G401 (cell line): ENCODE measurements around the gene SLC43A3. TPM values are rescaled to one million over a fixed set of nuclear protein-coding genes. Genes with fewer than 3 reads are reported as not detected.
A peak's percentile ranks its signal among the peaks of the same experiment; 100 is the strongest.
"Not testable (repeated sequence)": the region's sequence is repeated elsewhere in the genome, so short reads cannot be mapped to it uniquely, and the experiment has no call there.

Source experiments
- DNase-seq: peaks from one replicate; pipeline ENCODE4 v3.0.0-alpha.2; 2015; ENCODE audit warnings: low spot score
- in situ Hi-C: cut with HindIII; loops from 2 replicates; pipeline ENCODE4 v1.10.0; 2016; ENCODE audit warnings: low sequenced_read_pairs, mixed read lengths
- total RNA-seq: library from RNA; depleted of rRNA; stranded (reverse); fragments of >200 nt; shearing (Covaris generic); gene quantifications from 2 replicates; pipeline ENCODE4 v1.2.3, GENCODE V29; 2014

SLC43A3 gene
- total RNA-seq, 1 experiment from 2014 or later, result not detected

DNA sequence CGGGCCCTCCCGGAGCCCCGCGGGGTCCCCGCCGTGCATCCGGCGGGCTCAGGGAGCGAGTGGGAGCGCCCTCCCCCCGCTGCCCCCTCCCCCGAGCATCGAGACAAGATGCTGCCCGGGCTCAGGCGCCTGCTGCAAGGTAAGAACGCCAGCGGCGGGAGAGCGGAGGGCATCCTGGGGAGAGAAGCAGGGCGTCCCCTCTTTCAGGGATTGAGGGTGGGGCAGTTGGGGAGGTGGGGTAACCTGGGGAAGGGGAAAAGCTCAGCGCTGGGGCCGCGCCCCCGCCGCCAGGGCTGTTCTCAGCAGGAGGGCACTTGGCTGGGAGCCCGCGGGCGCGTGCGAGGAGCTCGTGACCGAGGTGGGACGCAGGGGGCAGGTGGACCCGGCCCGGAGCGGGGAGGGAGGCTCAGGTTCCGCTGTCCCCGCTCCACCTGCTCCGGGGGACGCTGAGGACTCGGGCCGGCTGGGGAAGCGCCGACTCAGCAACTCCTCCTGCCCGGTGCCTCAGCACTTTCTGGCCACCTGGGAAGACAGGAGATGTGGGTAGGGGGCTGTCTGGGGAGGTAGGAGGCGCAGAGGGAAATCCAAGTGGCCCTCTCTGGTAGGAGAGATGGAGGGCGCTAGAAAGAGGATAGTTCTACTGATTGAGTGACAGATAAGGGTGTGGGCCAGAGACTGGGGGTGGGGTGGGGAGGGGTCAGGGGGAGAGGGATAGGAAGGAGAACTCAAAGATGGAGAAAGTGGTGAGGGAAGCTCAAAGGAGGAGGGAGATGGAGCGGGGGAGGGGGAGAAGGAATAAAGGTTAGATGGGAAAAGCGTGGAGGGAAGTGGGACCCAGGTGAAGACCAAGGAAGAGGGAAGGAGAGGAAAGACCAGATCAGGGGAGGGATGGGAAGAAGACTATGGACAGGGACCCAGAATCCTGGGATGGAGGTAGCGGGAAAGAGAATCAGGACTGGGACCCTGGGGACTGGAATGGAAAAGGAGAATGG is 34.1 kb upstream of the SLC43A3 start:
- no peak for DNase-seq
- in situ Hi-C loops, result no loop called here

DNA sequence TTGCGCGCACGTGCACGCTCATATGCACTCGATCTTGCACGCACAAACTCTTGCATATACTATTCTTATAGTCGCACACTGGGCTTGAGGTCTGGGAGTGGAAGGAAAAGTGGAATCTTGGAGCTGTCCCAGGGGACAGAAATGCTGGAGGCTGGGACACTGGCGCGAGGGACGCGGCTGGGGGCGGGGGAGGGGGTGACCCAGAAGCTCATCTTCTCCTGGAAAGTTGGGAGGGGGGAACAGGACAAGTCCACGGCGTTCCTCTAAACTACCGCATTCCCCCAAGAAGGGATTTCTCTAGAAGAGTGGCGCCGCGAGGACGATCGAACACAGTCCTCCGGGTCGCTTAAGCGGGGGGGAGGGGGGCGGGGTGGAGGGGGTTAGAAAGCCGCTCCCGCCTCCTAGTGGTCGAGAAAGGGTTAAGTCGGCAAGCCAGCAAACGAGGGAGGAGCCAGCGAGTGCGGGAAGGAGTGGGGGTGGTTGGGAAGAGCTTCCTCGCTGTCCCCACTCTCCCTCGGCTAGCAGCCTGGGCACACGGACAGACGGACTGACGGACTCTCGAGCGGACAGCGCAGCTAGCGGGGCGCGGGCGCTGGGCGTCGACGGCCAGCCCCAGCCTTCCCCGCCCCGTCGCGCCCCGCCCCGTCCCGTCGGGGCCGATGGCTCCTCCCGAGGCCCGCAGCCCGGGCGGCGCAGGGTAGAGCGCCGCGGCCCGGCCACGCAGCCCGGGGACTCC is 33.3 kb upstream of the SLC43A3 start, which contains the start of gene RTN4RL2:
Gene RTN4RL2 (plus strand): TSS at position 507 of the 736 bp plus-strand sequence. CDS start 338 bp downstream, outside the sequence.
- DNase-seq, result peak; percentile 24
- in situ Hi-C loops, result no loop called here

DNA sequence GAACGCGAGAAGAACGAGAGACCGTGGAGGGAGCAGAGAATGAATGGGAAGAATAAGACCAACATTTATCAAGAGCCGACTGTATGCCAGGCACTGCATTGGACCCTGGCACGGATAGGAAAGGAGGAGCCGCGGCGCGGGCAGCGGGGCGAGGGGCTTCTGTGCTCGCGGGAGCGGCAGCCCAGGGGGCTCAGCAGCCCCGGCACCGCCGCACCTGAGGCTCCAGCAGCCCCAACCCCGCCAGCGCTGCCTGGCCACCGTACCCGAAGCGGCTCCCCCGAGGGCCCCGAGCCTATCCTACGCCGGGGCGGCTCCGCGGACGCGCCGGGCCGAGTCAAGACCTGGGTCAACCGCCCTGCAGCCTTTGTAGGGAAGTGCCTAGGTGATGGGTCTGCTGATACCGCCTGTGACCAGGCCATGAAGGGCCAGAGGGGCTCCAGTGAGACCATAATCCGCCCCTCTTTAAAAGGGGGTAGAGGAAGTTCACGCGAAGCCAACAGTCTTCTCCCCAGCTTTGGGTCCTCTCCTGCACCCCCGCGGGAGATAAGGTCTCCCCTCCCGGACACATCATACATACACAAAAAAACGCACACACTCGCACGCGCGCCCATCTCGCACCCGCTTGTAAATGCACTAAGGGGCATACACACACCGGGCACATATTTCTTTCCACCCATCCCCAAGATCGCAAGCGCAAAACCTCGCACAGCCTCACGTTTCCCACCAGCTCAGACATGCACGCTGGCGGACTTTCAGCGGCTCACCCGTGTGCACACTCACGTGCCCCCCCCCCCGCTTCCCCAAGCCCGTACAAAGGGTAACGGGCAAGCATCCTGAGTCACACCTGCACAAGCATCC is 32.5 kb upstream of the SLC43A3 start:
- DNase-seq, result no peak
- in situ Hi-C loops, result no loop called here

DNA sequence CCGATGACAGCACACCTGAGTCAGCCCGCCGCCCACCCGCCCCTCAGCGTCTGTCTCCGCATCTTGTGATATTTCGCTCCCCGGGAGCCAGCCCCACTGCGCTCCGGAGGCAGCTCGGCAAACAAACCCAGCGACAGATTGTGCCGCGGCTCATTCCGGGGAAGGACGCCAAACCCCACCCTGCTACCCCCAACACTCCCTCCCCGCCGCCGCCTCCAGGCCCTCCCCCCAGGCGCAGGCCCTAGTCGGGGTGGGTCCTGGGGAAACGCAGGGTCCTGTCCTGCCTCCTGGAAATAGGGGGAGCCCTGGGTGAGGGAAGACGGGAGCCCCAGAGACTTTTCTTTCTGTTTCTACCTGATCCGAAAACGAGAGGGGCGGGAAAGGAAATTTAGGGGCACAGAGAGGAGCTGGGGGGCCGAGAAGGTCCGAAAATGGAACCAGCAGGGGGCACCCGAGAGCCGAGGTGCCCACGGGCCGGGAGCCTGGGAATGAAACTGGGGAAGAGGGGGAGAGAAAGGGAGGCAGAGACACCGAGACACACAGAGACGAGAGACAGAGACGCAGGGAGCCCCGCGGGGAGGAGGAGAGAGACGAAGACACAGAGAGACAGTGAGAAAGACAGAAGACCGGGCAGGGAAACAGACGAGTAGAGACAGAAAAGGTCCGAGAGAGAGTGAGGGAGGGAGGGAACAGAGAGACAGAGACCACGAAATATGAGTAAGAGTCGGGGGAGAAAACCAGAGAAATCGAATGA is 31.7 kb upstream of the SLC43A3 start:
- DNase-seq, result peak; percentile 24
- in situ Hi-C loops, result no loop called here

DNA sequence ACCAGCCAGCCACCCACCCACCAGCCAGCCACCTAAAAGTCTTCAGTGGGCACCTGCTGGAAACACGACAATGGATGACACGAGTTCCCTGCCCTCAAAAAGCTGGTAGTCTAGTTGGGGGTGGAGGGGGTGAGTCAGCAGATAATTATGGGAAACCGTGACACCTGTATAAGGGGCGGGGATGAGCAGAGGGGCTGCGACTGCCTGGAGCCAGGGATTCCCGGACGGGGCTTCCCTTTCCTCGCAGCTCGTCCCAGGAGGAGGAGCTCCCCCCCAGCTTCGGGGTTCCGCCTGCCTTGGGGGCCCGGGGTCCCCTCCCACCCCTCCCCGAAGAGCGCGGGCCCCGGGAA is 31.1 kb upstream of the SLC43A3 start:
- no peak for DNase-seq
- in situ Hi-C loops, result no loop called here

DNA sequence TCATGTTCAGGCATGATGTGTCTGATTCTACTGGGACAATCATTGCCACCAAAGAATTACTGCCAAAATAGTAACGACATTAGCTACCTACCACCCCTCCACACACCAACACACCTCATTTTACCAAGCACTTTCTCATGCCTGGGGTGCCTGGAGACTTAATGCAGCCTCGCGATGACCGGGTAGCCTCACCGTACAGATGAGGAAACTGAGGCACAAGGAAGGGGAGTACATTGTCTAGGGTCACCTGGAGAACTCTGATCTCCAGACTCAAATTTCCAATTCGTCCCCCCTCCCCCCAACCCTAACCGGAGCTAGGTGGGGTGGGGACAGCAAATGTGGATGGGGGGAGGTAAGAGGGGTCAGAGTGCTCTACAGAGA is 30.7 kb upstream of the SLC43A3 start:
- in situ Hi-C loops, result no loop called here
- no peak for DNase-seq

DNA sequence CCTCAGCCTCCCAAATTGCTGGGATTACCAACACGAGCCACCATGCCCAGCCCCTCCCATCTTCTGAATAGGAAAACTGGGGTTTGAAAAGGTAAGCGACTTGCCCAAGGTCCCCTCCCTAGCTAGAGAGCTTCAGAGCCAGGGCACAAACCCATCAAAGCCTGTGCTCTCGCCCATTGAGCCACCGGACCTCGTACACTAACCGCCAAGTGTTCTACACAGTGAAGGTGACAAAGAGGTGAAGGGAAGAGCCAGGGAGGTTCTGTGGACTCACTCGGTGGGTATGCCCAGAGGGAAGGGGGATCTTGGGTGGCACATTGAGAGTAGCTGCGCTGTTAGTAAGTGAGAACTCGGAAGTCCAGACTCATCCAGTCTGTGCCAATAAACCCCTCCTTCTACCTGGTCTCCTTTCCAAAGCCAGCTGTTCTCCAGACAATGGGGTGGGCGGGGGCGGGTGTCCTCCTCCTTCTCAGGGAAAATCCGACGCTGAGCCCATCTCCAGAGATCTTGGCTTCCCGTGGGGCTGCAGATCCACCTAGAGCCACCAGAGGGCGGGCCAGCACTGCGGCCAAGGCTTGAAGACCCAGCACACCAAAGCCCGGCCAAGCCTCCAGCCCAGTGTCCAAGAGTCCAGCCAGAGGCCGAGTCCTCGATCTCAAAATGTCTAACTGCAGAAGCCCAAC is 30.2 kb upstream of the SLC43A3 start:
- in situ Hi-C loops, result no loop called here
- peak; percentile 89 for DNase-seq

DNA sequence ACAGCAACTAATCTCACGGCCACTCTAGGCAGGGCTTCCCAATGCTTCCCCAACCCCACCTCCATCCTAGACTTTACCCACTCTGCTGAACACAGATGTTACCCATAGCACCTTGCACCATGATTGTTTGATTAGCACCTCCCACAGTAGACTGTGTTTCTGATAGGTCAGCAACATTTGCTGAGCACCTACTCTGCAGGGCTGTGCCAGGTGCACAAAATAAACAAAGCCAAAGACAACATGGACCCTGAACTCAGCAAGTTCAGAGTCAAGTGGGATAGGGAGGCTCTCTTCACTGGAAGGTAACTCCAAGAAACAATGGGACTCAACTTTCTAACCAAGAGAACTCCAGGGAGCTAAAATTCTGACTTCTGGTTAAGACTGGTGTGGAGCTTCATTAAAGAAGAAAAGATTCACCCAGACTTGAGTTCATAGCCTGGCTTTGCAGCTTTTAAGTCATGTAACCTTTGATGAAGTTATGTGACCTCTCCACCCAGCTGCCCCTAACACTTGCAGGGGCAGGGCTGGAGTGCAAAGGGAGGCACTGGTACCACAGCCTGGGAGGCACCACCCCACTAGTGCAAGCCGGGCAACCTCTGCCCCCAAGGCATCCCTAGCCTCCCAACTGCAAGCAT is 26.7 kb upstream of the SLC43A3 start:
- in situ Hi-C loops, result no loop called here
- DNase-seq, result no peak

DNA sequence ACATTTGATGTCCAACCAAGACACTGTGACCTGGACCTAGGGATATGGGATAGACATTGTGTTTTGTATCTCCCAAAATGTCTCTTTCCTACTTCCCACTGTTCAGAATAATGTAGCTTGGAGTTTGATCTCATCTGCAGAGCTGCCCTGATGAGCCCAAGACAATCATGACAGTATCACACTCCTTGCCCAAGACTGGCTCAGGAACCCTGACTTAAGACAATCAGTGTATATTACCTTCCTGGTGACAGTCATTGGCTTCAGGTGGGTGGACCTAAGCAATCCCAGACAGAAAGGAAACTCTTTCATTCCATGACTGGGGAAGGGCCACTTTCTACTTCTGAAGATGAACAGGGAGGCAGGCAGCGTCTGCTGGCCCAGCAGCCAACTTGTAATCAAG is 19.1 kb upstream of the SLC43A3 start:
- in situ Hi-C loops, result no loop called here
- no peak for DNase-seq

DNA sequence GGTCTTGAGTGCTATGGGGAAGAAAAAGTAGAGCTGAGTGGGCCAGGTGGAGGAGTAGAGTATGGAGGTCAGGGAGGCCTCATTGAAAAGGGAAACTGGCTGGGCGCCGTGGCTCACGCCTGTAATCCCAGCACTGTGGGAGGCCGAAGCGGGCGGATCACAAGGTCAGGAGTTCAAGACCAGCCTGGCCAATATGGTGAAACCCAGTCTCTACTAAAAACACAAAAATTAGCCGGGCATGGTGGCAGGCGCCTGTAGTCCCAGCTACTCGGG is 18.1 kb upstream of the SLC43A3 start:
- DNase-seq, in situ Hi-C loops: not testable (repeated sequence)

DNA sequence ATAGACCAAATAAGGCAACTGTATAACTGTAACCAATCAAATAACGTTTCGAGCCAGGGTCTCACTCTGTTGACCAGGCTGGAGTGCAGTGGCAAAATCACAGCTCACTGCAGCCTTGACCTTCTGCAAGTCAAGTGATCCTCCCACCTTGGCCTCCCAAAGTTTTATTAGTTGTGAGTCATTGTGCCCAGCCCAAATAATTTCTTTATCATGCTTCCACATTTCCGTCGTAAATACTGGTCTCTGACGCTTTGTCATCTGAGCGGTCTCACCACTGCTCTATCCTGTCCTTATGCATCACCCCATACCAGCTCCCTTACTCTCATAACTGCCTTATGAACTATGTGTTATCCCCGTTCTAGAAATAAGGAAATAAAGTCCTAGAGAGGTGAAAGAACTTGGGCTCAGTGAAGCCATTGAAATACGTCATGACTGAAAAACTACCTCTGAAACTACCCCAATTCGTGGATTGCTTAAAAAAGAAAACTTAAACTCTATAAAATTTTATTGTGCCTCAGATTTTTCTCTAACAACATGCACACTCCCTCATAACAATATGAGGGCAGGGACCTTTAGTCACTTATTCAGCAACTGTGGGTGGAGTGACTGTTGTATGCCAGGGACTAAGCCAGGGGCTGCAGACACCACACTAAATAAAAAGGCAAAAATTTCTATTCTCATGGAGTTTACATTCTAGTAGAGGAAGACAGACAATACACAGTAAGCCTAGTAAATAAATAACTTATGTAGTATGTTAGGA is 17.6 kb upstream of the SLC43A3 start:
- DNase-seq, result no peak
- in situ Hi-C loops, result no loop called here

DNA sequence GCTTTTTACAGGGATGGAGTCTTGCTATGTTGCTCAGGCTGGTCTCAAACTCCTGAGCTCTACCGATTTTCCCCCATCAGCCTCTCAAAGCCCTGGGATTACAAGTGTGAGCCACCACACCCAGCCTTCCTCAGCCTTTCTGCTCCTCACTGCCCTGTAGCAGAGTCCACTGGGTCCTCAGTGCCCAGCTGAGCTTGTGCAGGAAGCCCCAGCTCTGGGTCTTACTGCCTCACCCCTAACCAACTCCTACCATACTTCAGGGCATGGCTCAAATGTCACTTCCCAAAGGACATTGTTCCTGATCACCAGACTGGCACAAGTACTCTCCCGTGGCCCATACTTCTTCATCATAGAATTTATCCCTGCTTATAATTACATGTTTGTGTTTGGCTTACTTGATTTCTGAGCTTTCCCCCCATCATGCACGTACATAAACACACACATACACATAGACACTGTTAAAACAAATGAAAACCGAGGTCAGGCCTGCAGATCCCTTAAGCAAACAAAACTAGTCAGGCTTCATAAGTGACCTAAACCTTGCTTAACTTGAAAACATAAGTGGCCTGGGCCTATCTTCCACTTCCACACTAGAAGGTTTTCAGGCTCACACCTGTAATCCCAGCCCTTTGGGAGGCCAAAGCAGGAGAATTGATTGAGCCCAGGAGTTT is 14.0 kb upstream of the SLC43A3 start:
- in situ Hi-C loops, result no loop called here
- DNase-seq, result no peak

DNA sequence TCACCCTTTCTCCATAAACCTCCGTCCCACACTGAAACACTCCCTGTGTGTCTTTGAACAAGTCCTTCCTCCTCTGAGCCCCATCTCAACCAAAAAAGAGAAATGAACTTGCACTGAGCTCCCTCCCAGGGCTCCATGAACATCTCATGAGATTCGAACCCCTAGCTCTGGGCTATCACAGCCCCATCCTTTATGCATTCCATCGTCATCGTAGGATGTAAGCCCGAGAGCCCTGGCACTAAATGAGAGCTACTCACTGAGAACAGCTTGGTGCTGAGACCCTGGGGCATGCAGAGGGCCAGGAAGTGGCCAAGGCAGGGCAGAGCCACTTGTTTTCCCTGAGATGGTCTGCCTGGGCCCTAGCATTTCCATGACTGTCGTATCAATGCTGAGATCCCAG is 12.9 kb upstream of the SLC43A3 start:
- in situ Hi-C loops, result no loop called here
- DNase-seq, result no peak

DNA sequence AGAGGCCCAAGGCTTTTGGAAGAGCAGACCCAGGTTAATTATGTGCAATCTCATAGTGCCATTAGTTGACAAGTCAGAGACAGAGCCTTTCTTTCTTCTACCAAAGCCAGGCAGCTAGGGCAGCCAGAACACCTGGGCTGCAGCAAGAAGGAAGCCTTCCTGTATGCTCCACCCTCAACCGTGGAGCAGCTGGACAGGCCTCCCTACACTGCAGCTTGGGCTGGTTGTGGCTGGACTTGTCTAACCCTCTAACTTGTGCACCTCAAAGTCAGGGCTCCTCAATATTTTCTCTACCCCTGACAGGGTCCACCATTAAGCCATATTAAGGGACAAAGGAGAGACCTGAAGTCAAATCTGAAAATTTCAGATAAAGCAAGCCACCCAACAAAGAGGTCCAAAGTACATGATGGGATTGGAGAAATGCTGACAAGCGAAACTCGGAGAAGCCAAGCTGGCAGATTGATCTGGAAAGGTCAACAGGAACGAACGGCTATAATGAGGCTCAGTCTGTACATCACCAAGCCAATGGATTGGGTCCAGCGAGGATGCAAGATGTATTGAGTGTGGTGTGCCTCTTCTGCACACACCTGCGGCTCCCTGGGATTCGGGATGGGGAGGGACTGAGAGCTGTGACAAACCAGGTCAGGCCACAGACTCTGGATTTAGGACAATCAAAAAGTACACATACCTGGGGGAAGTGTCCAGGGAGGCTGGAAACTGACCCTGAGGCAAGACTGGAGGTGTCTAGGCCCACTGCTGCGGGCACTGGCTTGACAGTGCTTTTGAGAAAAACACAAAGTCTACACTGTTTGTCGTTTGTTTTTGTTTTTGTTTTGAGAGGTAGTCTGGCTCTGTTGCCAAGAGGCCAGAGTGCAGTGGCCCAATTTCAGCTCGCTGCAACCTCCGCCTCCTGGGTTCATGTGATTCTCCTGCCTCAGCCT is 11.7 kb upstream of the SLC43A3 start:
- no peak for DNase-seq
- in situ Hi-C loops, result no loop called here

DNA sequence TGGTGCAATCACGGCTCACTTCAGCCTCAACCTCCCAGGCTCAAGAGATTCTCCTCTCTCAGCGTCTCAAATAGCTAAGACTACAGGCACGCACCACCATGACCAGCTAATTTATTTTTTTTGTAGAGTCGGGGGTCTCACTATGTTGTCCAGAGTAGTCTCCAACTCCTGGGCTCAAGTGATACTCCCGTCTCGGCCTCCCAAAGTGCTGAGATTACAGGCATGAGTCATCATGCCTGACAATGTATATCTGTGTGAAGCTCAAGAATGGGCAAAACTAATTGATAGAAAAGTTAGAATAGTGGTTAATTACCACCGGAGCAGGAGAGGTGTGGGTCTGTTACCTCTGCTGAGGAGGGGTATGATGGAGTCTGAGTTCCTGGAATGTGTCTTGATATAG is 9.1 kb upstream of the SLC43A3 start:
- in situ Hi-C loops, result no loop called here
- DNase-seq, result no peak
